T-helper 1 cell (primary cell): Measurements from ENCODE around the gene IP6K2.
"Not testable (repeated sequence)": the region's sequence is repeated elsewhere in the genome, so short reads cannot be mapped to it uniquely, and the experiment has no call there.

Experiments used
- DNase-seq, 5 donors: peaks; one replicate each; pipeline ENCODE4 v3.0.0-alpha.2; 2012 to 2020
- total RNA-seq, 4 donors: gene quantifications; one replicate each; lab custom pipeline; 2026; lab: John Stamatoyannopoulos, UW

The IP6K2 gene
- 86.8 to 103 (median 95.5) reads per million in 4 donors for total RNA-seq

- DNase-seq: peak; percentile 97 to 99 (median 98)
These were observed at the start of gene IP6K2 for GRCh38 chr3:48716982-48717746. Gene IP6K2 (minus strand): TSS chr3:48717221. CDS start chr3:48695291, 21,930 bp downstream.

GRCh38 chr3:48765376-48765775 is 48.4 kb upstream of the IP6K2 start:
- DNase-seq: peak in 1 of 5 donors; percentile 8

GRCh38 chr3:48762816-48763215 is 45.8 kb upstream of the IP6K2 start:
- DNase-seq: no peak

- DNase-seq: not testable (repeated sequence)
These were observed 43.0 kb upstream of the IP6K2 start for GRCh38 chr3:48759991-48760540.

GRCh38 chr3:48759531-48759930 is 42.5 kb upstream of the IP6K2 start:
- not testable (repeated sequence) for DNase-seq

GRCh38 chr3:48759071-48759470 is 42.0 kb upstream of the IP6K2 start:
- no peak for DNase-seq

GRCh38 chr3:48756640-48757039 is 39.6 kb upstream of the IP6K2 start:
- DNase-seq: no peak

- no peak for DNase-seq
These were observed 33.8 kb upstream of the IP6K2 start for GRCh38 chr3:48750856-48751255.

GRCh38 chr3:48748754-48749153 is 31.7 kb upstream of the IP6K2 start:
- no peak for DNase-seq

GRCh38 chr3:48747706-48748105 is 30.7 kb upstream of the IP6K2 start:
- no peak for DNase-seq

- DNase-seq: no peak
These were observed 30.1 kb upstream of the IP6K2 start for GRCh38 chr3:48747015-48747615.

GRCh38 chr3:48743773-48744172 is 26.8 kb upstream of the IP6K2 start:
- no peak for DNase-seq

- not testable (repeated sequence) for DNase-seq
These were observed 24.2 kb upstream of the IP6K2 start for GRCh38 chr3:48741226-48741625.

GRCh38 chr3:48739955-48740823 is 23.2 kb upstream of the IP6K2 start:
- peak; percentile 13 to 37 (median 28) for DNase-seq

GRCh38 chr3:48739617-48739954 is 22.6 kb upstream of the IP6K2 start:
- DNase-seq: no peak

- DNase-seq: no peak
These were observed 22.1 kb upstream of the IP6K2 start for GRCh38 chr3:48738926-48739616.

GRCh38 chr3:48738144-48738536 is 21.1 kb upstream of the IP6K2 start:
- no peak for DNase-seq

GRCh38 chr3:48735075-48735767 is 18.2 kb upstream of the IP6K2 start:
- not testable (repeated sequence) for DNase-seq

GRCh38 chr3:48734541-48734940 is 17.5 kb upstream of the IP6K2 start:
- DNase-seq: not testable (repeated sequence)

GRCh38 chr3:48733752-48734518 is 16.9 kb upstream of the IP6K2 start:
- not testable (repeated sequence) for DNase-seq

GRCh38 chr3:48727511-48727910 is 10.5 kb upstream of the IP6K2 start:
- no peak for DNase-seq
